Neural progenitor cell (in vitro differentiated cells): ENCODE measurements around the gene NELL2. TPM values are rescaled to one million over a fixed set of nuclear protein-coding genes. Genes with fewer than 3 reads are reported as not detected.

Experiments used
- DNase-seq: peaks from one replicate; pipeline ENCODE4 v3.0.0-alpha.2; 2016; ENCODE audit warnings: low spot score
- H2AFZ ChIP-seq: fragments of 200-600 bp; sonication (generic); replicated peaks from 2 replicates; pipeline ENCODE4 v1.6.1; 2016; ENCODE audit warnings: antibody characterized with exemption
- H3F3A ChIP-seq: fragments of 200-600 bp; sonication (generic); 2 replicates; pipeline ENCODE4 v1.6.1; 2016; ENCODE audit warnings: antibody characterized with exemption, low read depth
- H3K27ac ChIP-seq: fragments of 200-600 bp; sonication (generic); 2 replicates; pipeline ENCODE4 v1.5.1; 2016; ENCODE audit warnings: mild to moderate bottlenecking
- H3K27me3 ChIP-seq: fragments of 200-600 bp; sonication (generic); 2 replicates; pipeline ENCODE4 v1.6.1; 2016; ENCODE audit warnings: mild to moderate bottlenecking, moderate library complexity
- H3K36me3 ChIP-seq: fragments of 200-600 bp; sonication (generic); 2 replicates; pipeline ENCODE4 v1.5.1; 2016
- H3K4me1 ChIP-seq: fragments of 200-600 bp; sonication (generic); 2 replicates; pipeline ENCODE4 v1.6.1; 2016; ENCODE audit warnings: mixed run types
- H3K4me2 ChIP-seq: fragments of 200-600 bp; sonication (generic); 2 replicates; pipeline ENCODE4 v1.6.1; 2016
- H3K4me3 ChIP-seq: fragments of 200-600 bp; sonication (generic); 2 replicates; pipeline ENCODE4 v1.5.1; 2016
- H3K79me2 ChIP-seq: fragments of 200-600 bp; sonication (generic); 2 replicates; pipeline ENCODE4 v1.6.1; 2016; ENCODE audit warnings: low read depth
- H3K9ac ChIP-seq: fragments of 200-600 bp; sonication (generic); 2 replicates; pipeline ENCODE4 v1.6.1; 2016
- H3K9me3 ChIP-seq: fragments of 200-600 bp; sonication (generic); 2 replicates; pipeline ENCODE4 v1.5.1; 2016; ENCODE audit warnings: low read depth
- H4K20me1 ChIP-seq: fragments of 200-600 bp; sonication (generic); 2 replicates; pipeline ENCODE4 v1.6.1; 2016; ENCODE audit warnings: low read depth
- H3K27ac Mint-ChIP-seq: 3 replicates; pipeline ENCODE4 v1.8.0; 2021; ENCODE audit warnings: mixed read lengths
- H3K27me3 Mint-ChIP-seq: 2 replicates; pipeline ENCODE4 v1.8.0; 2022; ENCODE audit warnings: low read depth, mild to moderate bottlenecking, inconsistent platforms, moderate library complexity, mixed read lengths; ENCODE audit not compliant: insufficient read depth
- H3K36me3 Mint-ChIP-seq: 3 replicates; pipeline ENCODE4 v1.8.0; 2021; ENCODE audit warnings: mixed read lengths
- H3K4me1 Mint-ChIP-seq: 3 replicates; pipeline ENCODE4 v1.8.0; 2021; ENCODE audit warnings: mixed read lengths
- H3K4me3 Mint-ChIP-seq: 3 replicates; pipeline ENCODE4 v1.8.0; 2021; ENCODE audit warnings: mild to moderate bottlenecking, moderate library complexity, mixed read lengths
- H3K9me3 Mint-ChIP-seq: 3 replicates; pipeline ENCODE4 v1.8.0; 2020; ENCODE audit warnings: mixed read lengths
- CTCF ChIP-seq: fragments of 200-600 bp; sonication (generic); IDR thresholded peaks from 2 replicates; pipeline ENCODE4 v1.5.1; 2017; ENCODE audit warnings: antibody characterized with exemption, mild to moderate bottlenecking
- EZH2 ChIP-seq: fragments of 200-600 bp; sonication (generic); IDR thresholded peaks from 2 replicates; pipeline ENCODE4 v1.6.1; 2017; ENCODE audit warnings: antibody characterized with exemption, mild to moderate bottlenecking, moderate library complexity
- EZH2phosphoT487 ChIP-seq: fragments of 200-600 bp; sonication (generic); IDR thresholded peaks from 2 replicates; pipeline ENCODE4 v1.6.1; 2017; ENCODE audit warnings: antibody characterized with exemption
- total RNA-seq: library from RNA; depleted of rRNA; stranded (reverse); fragments of >200 nt; gene quantifications from 2 replicates; pipeline ENCODE4 v1.2.3, GENCODE V29; 2015; ENCODE audit warnings: low replicate concordance

The NELL2 gene
- total RNA-seq, 1 donor from 2014 or later: 398 TPM

DNA sequence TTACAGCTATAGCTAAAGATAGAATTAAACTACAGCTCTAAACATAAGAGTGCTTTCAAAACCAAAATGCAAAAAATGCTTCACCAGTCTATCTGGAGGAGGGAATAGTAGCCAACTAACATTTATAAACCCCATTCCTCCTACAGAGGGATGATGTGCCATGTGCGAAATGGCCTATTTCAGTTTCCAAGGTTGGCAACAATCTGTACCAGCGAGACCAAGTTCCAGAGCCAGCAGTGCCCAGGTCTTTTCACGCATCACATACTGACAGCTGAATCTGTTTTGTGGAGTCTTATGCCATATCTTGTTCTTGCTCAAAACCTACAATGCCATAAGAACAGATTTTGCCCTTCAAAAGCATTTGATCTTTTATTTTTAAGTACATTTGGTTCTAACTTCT, 24.5 kb downstream of the NELL2 start:
- Histone ChIP-seq H3K4me3 (no peak overlapping the region), H3K27me3 (no peaks in the 10 kb centered on the region), H3K36me3 (no peaks in the 10 kb centered on the region), H3F3A (no peaks in the 10 kb centered on the region), H3K4me2 (no peak overlapping the region), H2AFZ (no peak overlapping the region), H4K20me1 (peaks cover 81% of the 10 kb centered on the region), H3K9ac (no peak overlapping the region), H3K27ac (no peak overlapping the region), H3K4me1 (peaks cover 10% of the 10 kb centered on the region), H3K9me3 (no peaks in the 10 kb centered on the region), H3K79me2 (peaks cover 42% of the 10 kb centered on the region)
- peaks cover 2% of the 10 kb centered on the region for H3K27me3 Mint-ChIP-seq
- H3K36me3 Mint-ChIP-seq: peaks cover 24% of the 10 kb centered on the region
- DNase-seq: no peak
- no peak overlapping the region for H3K27ac Mint-ChIP-seq
- H3K4me3 Mint-ChIP-seq: no peak overlapping the region
- peaks cover 22% of the 10 kb centered on the region for H3K4me1 Mint-ChIP-seq
- no peak for TF ChIP-seq EZH2phosphoT487
- TF ChIP-seq CTCF: no peak
- no peak for TF ChIP-seq EZH2
- H3K9me3 Mint-ChIP-seq: peaks cover 13% of the 10 kb centered on the region

- H3K9me3 Mint-ChIP-seq: no peaks in the 10 kb centered on the region
- TF ChIP-seq EZH2phosphoT487: no peak
- no peak for TF ChIP-seq CTCF
- no peak for TF ChIP-seq EZH2
- no peak overlapping the region for H3K9ac ChIP-seq
- no peak overlapping the region for H3K4me3 Mint-ChIP-seq
- peaks cover 25% of the 10 kb centered on the region for H3K4me1 Mint-ChIP-seq
- no peak overlapping the region for H3K4me3 ChIP-seq
- no peaks in the 10 kb centered on the region for H3K36me3 ChIP-seq
- no peaks in the 10 kb centered on the region for H3K9me3 ChIP-seq
- DNase-seq: no peak
- peaks cover 2% of the 10 kb centered on the region for H3K27me3 Mint-ChIP-seq
- H4K20me1 ChIP-seq: peaks cover 64% of the 10 kb centered on the region
- H3K79me2 ChIP-seq: peaks cover 29% of the 10 kb centered on the region
- H3K27me3 ChIP-seq: no peaks in the 10 kb centered on the region
- H3K27ac ChIP-seq: no peak overlapping the region
- peaks cover 6% of the 10 kb centered on the region for H3K36me3 Mint-ChIP-seq
- no peak overlapping the region for H3K4me2 ChIP-seq
- no peaks in the 10 kb centered on the region for H3F3A ChIP-seq
- peaks cover 10% of the 10 kb centered on the region for H3K4me1 ChIP-seq
- peak overlapping the region; percentile 44 for H3K27ac Mint-ChIP-seq
- H2AFZ ChIP-seq: no peak overlapping the region
Observed at GRCh38 chr12:44848703-44849085, 27.4 kb downstream of the NELL2 start.

- Mint-ChIP-seq H3K4me1 (peaks cover 25% of the 10 kb centered on the region), H3K36me3 (peaks cover 6% of the 10 kb centered on the region), H3K9me3 (no peaks in the 10 kb centered on the region), H3K27ac (peak overlapping the region; percentile 44), H3K27me3 (peaks cover 2% of the 10 kb centered on the region), H3K4me3 (no peak overlapping the region)
- no peak overlapping the region for H3K4me3 ChIP-seq
- H3K27ac ChIP-seq: no peak overlapping the region
- no peak overlapping the region for H2AFZ ChIP-seq
- H3F3A ChIP-seq: no peaks in the 10 kb centered on the region
- peaks cover 24% of the 10 kb centered on the region for H3K79me2 ChIP-seq
- H4K20me1 ChIP-seq: peaks cover 64% of the 10 kb centered on the region
- H3K4me1 ChIP-seq: peaks cover 10% of the 10 kb centered on the region
- H3K9ac ChIP-seq: no peak overlapping the region
- no peak overlapping the region for H3K4me2 ChIP-seq
- DNase-seq: no peak
- no peaks in the 10 kb centered on the region for H3K27me3 ChIP-seq
- no peaks in the 10 kb centered on the region for H3K9me3 ChIP-seq
- H3K36me3 ChIP-seq: no peaks in the 10 kb centered on the region
- TF ChIP-seq EZH2phosphoT487 (no peak), EZH2 (no peak), CTCF (no peak)
Observed at GRCh38 chr12:44847888-44848702, 28.0 kb downstream of the NELL2 start.
